Hematopoietic multipotent progenitor cell treated with erythropoietin and hydrocortisone succinate and interleukin-3 and kit ligand, for 4 days (in vitro differentiated cells): Measurements from ENCODE around the gene LIPC.
A peak's percentile ranks its signal among the peaks of the same experiment; 100 is the strongest.

Experiments
- DNase-seq: peaks from one replicate; pipeline ENCODE4 v3.0.0-alpha.2; 2015

LIPC gene

DNA sequence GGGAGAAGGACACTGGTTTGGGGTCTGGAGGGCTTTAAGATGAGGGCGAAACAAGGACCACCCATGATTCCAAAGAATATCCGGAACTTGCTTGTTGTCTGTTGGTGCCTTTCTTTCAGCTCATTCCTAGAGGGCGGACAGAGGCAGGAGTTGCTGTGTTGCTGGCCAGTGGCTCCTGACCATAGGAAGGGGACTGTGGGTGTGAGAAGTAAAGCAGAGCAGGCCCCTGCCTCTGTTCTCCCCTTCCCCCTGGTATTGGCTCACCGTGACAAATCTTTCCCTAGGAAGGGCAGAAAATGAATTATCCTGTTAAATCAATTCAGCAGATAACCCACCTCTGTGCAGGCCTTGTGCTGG, 89.1 kb downstream of the LIPC start:
- DNase-seq = no peak

DNA sequence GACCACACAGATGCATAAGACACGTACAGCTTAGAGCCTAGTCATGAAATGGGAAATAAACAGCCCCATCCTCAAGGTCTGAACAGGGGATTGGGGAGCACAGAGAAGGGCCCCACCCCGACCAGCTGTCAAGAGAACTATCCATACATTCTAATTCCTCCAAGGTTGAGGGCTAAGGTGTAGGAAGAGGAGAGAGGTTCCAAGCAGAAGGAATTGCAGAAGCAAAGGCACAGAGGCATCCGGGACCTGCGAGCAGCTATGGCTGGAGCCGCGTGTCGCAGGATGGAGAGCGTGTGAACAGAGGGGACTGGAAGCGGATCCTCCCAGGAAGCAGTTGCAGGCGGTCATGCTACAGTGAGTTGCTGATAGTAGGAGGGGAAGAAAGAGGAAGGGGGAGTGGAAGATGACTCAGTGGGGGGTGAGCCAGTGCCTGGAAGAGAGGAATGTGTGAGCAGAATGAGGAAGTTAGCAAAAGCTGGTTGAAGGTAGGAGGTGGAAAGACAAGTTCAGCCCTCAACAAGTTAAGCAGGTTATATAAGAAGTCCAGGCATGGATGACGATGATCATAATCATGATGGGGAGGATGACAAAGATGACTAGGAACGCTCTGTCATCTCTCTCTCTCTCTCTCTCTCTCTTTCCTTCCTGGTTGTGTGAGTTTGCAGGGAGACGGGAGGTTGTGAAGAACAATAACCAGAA, 89.7 kb downstream of the LIPC start:
- peak; percentile 94 for DNase-seq

DNA sequence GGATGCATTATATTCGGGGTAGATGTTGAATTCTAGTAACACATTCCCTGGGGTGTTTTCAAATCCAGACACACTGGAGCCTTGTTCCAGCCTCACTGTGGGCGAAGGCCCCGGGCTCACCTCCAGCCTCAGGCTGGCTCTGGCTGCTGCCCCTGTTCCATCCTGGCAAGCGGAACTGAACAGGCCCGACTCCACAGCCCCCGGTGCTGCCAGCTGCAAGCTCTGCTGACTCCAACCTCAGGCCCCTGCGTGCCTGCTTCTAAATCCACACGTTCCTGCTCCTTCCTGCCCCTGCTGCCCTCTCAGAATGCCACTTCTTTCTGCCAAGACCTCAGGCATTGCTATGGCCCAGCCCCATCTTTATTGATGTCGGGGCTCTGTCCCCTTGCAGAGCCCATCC, 90.6 kb downstream of the LIPC start:
- no peak for DNase-seq

DNA sequence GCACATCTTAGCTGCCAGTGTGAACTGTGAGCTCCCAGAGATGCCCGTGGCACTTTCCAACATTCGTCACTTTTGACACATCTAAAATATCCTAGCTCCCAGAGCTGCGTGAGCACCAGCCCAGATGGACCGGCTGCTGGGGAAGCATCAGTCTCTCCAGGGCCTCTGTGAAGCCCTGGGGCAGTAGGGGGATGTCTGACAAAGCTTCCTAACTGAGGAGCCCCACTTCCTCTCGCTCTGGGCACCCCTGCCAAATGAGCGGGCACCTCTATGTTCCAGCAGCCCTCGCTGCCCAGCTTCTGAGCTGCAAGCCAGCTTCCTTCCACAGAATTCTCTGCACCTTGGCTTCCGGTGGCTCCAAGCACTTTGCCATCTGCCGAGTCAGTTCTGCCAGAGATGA, 91.1 kb downstream of the LIPC start:
- DNase-seq = no peak

DNA sequence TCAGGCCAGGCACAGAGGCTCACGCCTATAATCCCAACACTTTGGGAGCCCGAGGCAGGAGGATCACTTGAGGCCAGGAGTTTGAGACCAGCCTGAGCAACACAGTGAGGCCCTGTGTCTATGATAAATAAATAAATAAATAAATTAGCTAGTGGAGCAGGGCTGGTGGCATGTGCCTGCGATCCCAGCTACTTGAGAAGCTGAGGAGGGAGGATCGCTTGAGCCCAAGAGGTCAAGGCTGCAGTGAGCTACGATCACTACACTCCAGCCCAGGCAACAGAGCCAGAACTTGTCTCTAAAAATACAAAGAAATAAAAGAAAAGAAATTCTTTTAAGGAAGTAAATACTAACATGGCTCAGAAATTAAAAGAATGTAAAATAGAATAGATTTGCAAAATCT, 91.8 kb downstream of the LIPC start:
- DNase-seq = no peak

DNA sequence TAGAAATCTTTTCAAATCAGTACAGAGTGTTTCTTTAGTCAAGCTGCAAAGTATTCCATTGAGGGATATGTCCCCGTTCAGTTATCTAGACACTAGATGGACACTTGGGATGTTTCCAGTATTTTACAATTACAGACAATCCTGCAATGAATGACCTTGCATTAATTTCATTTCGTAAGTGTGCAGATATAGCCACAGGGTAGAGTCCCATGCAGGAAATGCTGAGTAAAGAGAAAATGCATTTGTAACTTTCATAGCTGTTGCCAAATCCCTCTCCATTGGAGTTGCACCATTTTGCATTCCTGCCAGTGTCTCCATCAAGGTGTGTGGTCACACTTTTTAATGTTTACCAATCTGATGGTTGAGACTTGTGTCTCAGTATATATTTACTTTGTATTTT, 92.5 kb downstream of the LIPC start:
- no peak for DNase-seq

DNA sequence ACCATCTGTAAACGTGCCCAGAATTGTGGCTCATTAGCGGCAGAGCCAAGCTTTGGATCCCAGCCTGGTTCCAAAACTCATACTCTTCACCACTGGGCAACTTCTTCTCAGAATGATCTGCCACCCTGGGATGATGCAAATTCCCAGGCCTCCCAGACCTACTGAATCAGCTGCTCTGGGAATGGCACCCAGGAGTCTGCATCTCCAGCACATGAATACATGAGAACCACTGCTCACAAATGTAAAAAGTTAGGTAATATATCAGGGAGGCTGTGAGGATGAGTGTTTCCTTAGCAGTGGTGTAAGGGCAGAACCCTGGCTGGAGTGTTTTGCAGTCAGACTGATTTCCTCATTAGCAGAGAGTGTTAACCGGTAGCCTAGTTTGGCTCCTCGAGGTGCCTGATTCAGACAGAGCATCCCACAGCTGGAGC, 94.2 kb downstream of the LIPC start:
- DNase-seq = no peak

DNA sequence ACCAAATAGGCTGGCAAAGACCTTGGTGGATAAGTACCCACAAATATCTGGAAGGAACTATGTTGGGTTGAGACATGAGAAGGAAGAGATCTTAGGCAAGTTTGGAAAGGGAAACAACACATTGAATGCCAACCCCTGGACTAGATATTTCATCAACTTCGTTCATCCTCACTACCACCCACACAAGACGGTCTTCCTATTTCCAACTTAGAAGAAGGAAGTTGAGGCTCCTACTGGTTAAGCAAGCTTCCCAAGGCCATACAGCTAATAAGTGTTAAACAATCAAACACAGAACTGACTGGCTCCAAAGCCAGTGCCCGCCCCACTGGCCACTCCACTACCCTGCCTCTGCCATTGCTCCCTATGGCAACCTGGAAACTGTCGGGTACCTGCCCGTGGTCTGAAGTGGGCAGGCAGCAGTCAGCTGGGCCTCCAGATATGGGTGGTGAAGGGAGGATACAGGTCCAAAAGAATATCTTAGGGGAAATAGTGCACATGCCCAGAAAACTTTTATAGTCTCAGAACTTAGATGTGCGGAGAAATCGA, 94.9 kb downstream of the LIPC start:
- DNase-seq = no peak

DNA sequence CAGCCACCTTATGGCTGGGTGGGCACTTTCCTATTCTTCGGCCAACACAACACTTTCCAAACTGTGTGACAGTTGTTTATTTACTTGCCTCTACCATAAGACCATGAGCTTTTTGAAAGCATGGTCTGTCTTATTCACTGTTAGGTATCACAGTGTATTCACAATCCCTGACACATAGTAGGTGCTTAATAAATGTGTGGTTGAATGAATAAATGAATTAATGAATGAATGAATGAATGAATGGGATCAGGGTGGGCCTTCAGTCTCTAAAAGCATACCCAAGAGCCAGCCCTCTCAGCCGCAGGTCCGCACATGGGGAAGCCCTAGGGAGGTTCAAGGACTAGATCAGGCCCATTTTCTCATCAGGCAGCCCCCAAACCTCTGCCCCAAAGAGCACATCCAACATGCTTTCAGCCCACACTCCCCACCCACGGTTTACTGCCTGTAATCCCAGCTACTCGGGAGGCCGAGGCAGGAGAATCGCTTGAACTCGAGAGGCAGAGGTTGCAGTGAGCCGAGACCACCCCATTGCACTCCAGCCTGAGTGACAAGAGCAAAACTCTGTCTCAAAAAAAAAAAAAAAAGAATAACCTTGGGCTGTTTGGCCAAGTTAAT, 95.9 kb downstream of the LIPC start:
- no peak for DNase-seq

DNA sequence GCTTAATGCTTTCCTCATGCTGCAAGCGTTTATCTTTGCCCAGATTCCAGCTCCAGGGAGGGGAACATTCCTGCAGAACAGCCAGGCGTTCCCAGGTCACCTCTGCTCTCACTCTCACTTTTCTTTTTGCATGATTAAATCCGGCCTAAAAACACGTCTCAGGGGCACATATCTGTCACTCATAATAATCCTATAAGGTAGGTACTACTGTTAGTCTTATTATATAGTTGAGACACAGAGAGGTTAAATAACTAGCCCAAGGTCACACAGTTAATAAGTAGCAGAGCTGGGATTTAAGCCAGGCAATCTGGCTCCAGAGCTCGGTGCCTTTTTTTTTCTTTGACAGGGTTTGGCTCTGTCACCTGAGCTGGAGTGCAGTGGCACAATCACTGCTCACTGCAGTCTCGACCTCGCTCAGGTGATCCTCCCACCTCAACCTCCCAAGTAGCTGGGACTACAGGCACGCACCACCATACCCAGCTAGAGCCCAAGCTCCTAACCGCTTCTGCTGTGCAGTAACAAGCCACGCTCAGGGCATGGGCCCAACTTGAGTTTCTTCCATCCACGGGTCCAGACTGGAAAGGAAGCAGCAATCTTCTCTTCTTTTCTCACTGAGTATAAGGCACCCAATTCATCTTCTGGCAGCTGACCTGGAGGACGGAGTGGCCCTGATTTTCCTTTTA, 96.5 kb downstream of the LIPC start:
- no peak for DNase-seq

DNA sequence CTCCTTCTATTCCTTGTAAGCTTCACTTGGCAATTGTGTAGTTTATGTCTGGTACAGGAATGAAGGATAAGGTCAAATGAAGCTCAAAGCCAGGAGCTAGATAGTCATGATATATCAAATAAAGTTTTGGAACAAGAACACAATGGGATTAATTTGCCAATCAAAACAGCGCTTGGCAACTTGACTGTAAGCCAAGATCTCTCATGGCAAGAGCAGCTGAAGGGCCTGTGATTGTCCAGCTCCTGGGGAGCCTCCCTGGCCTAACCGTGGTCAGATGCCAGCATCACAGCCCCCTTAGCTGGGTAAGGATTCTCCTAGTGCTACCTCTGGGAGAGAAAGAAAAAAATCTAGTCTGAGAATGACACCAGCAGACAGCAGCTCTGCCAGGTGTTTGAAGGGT, 97.2 kb downstream of the LIPC start:
- no peak for DNase-seq

DNA sequence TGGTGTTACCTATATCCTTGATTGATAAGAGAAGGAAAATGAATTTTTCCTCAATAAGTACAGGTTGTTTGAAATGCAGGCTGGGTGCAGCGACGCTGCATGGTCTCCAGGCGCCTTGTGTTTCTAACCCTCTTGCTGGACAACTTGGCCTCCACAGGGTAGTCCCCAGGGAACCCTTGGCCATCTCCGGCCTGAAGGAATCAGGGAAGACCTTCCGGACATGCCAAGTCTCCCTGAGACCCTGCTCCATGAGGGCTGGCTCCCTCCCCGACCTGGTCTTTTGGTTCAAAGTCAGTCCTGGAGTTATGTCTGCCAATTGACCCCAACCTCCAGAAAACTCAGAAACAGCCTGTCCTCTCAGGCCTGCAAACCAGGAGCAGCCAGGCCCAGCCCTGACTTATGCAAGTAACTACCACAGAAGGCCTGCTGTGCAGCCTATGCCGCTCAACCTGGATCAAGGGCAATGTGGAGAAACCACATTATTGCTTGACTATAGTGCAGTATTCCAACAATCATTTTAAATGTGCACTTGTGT, 98.3 kb downstream of the LIPC start:
- no peak for DNase-seq

DNA sequence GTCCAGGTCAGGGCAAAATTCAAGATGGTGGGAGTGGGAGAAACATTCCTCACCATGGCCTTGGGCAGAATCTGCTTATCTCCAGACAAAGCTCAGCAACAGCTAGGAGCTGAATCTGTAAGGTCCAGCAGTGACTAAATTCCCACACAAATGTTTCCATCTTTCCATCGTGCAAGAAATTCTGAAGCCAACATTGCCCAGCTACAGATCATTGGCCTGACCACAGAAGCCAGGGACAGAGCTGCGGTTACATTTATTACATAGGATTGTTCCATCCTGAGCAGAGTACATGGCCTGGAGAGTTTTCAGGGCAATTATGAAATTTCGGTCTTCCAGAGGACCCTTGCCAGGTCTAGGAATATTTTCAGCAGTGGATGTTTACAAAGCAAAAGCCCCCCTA, 100.3 kb downstream of the LIPC start:
- no peak for DNase-seq

DNA sequence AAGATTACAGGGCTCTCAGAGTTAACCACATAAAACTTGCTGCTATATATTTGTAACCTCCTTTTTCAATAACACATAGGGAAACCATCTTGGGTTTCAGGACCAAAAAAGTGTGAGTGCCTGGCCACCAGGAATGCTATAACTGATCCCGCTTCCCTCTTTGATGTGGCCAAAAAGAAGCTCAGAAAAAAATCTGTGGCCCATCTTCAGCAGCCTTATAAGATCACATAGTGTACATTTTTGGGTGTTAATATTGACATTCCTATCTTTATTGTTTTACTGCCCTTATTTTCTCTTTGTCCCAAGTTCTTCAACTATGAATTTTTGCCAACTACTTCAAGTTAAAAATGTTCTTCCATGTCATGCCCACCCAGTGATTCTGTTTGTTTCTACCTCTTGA, 102.8 kb downstream of the LIPC start:
- DNase-seq = no peak

DNA sequence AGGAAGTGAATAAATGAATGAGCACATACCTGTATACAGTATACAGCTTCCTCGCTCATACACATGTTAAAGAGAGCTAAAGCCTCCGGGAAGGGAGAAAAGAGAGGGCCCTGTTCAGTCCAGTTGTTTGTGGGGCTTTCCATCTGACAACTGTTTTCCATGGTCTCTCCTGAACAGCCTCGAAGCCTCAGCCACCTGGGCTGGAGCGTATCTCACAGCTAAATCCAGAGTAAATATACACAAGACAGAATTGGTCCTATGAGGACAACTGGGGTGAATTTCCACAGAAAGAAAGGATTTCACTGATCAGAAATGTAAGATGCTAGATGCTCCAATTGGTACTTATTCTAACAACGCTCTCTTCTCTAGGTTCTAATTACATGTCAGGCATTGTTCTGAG, 103.5 kb downstream of the LIPC start:
- no peak for DNase-seq

DNA sequence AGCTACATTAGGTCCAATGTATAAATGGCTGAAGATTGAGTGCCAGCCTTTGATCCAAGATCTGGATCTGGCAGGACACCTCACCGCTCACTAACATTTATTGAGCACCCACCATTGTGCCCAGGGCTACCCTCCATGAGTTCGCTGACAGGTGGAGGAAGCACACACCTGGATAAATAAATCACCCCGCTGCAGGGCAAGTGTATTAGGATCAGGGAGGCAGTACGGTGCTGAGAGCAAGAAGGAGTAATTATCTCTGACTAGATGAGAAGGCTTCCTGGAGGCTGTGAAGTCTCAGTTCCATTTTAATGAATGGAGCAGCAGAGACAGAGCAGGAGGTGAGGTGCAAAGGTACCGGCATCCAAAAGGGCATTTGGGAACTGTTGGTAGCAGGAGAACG, 104.1 kb downstream of the LIPC start:
- no peak for DNase-seq

DNA sequence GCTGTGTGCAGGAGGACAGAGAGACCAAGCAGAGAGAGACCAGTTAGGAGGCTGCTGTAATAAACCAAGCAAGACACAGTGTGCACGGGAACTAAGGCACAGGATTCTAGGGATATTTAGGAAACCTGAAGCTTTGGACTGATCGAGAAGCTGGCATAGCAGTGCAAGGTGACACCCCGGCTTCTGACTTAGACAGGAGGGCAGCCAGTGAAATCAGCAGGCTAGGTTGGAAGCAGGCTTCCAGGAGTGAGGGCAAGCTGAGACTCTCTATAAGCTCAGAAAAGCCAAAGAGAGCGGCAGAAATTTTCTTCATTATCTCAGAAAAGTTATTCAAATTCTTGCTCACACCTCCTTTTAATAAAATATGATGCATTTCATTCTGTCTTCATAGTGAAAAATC, 104.6 kb downstream of the LIPC start:
- no peak for DNase-seq

DNA sequence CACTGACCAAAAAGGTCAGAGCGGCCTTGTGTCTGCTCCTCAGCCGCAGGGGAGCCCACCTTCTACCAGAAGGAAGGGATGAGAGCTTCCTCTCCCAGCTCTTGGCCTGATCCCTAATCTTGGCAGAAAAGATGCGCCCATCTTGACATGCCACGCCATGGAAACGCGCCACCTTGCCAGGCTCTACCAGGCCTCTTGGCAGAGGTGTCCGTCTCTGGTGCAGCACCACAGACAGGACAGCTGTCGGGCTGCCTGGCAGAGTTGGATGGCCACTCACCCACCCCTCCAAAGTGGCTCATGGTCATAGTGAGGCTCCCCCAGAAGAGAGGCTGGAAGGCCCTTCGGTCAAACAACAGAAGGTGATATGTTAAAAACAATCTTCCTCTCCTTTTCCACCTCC, 105.2 kb downstream of the LIPC start:
- DNase-seq = no peak

DNA sequence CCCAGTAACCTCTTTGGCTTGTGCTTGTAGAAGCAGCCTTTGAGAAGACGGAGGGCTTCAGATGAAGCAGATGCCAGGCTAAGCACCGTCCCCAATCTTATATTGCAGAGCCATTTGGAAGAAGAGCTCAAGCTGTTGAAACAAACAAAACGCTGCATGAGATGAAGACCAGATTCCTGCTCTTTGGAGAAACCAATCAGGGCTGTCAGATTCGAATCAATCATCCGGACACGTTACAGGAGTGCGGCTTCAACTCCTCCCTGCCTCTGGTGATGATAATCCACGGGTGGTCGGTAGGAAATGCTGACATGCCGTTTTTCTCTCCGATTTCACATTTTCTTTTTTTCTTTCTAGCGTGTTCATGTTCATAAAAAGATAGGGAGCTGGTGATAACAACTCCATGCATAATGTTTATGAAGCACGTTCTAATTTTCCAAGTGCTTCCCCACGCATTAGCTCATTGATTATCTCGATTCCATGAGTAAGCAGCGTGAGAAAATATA, 106.5 kb downstream of the LIPC start:
- DNase-seq = no peak

DNA sequence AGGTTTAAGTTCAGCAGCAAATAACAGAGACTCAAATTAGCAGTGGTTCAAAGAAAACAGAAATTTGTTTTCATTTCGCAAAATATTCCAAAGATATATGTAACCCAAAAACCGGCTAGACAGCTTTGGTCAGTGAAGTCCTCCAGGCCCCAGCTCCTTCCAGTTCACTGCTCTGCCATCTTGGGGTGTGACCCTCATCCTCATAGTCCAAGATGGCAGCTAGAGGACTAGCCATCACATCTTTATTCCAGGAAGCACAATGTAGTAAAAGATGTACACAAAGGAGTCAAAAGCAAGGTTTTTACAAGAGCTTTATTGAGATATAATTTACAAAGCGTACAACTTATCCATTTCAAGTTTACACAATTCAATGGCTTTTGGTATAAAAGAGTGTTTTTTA, 107.1 kb downstream of the LIPC start:
- no peak for DNase-seq

DNA sequence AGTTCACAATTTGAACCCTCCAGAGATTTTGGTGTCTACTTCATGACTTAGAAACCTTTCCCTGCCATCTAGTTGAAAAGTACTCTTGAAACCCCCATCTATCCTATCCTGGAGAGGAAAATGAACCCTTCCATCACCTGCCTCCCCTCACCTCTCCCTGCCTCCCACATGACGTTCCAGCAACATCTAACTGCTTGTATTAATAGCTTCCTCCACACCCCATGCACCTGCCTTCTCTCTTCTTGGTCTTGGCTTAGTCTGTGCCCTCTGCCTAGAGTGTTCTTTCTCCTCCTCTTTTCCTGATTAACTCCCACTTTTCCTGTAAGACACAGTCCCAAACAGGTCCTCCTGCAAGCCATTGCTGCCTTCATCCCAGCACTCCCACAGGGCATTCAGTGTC, 107.8 kb downstream of the LIPC start:
- DNase-seq = no peak

DNA sequence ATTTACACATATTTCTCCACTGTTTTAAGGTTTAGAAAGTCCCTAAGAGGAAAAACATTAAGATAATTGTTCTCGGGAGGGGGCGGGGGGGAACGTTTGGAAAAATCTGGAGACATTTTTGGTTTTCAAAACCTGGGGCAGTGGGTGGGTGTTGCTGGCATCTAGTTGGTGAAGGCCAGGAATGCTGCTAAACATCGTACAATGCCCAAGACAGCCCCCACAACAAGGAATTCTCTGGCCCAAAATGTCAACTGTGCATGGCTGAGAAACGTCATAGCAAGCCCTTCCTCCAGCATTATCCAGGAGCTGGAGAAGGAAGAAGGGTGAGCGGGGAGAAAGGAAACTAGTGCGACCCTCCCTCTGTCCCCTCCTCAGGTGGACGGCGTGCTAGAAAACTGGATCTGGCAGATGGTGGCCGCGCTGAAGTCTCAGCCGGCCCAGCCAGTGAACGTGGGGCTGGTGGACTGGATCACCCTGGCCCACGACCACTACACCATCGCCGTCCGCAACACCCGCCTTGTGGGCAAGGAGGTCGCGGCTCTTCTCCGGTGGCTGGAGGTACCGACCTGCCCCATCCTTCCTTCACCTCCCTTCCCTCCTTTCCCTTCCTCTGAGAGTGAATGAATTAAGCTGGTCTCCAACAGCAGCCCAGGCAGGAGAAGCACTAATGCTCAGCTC, 109.8 kb downstream of the LIPC start:
- DNase-seq = no peak

DNA sequence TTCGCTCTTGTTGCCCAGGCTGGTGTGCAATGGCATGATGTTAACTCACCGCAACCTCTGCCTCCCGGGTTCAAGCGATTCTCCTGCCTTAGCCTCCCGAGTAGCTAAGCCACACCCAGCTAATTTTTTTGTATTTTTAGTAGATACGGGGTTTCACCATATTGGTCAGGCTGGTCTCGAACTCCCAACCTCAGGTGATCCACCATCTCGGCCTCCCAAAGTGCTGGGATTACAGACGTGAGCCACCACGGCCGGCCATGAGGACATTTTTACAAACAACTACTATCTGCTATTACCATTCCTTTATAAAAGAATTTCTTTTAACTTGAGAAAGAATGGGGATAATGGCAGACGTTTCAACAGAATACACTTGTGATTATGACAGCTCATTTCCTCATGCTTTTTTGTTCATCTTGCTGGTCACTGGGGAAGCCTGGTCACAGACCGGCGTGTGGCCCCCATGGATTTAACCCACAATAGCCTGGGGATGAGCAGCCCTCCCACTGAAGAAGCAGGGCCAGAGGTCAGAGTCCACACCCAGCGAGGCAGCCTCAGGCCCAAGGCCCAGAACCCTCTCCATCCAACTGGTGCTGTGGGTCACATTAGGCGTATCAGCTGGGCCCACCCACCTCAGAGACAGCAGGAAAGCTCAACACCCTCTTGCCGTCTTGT, 112.0 kb downstream of the LIPC start:
- no peak for DNase-seq
